ENCODE results near the gene LMF1.
"Not testable (repeated sequence)": the region's sequence is repeated elsewhere in the genome, so short reads cannot be mapped to it uniquely, and the experiment has no call there.

LMF1 gene

DNA sequence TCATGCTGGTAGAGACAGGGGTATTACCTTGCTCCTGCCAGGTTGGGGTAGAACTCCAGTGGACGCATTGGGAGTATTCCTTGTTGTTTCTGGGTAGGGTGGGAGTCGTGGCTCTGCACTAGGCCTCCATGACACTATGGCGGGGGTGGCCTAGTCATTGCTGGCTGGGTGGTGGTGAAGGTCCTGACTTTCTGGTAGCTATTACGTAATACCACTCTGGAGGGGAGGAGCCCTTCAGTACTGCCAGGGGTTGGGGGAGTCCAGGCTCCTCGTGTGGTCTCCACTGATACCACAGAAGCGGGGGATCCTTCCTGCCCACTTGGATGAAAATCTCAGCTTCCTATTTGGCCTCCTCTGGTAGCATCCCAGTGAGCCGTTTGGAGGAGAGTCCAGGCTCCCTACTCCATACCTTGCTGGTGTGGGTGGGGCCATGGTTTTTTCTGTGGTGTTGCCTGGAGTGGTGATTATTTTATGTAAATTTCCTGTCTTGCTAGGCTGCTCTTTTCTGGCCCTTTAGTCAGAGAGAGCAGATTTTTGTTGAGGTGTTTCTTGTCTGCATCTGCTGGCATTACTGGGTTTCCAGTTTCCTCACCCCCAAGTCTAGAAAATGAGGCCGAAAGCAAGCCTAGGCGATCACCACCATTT is 104.4 kb downstream of the LMF1 start:
- no peak overlapping the region for H3K4me3 ChIP-seq (ENCODE audit: low read length)
- H3K27me3 ChIP-seq (ENCODE audit: insufficient read depth, low read length): no peaks in the 10 kb centered on the region
- H2AFZ ChIP-seq (ENCODE audit: low read depth, low read length): no peak overlapping the region
- H3K9me3 ChIP-seq (ENCODE audit: low read length): peaks cover 4% of the 10 kb centered on the region
- H3K36me3 ChIP-seq (ENCODE audit: insufficient read depth, low read length): peaks cover 3% of the 10 kb centered on the region
- no peaks in the 10 kb centered on the region for H3K4me1 ChIP-seq (ENCODE audit: insufficient read depth, low read length)

DNA sequence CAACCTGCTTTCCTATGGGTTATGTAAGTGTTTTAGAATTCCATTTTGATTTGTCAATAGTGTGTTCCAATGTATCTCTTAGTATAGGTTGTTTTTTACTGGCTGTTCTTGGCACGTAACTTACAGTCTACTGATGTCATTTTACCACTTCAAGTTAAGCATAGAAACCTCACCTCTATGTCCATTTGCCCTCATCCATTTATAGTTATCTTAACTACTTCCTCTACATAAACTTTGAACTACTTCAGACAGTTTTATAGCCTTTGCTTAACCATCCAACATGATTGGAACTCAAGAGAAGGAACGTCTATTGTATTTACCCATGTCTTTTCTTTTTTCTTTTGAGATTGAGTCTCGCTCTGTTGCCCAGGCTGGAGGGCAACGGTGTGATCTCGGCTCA is 105.8 kb downstream of the LMF1 start:
- H3K4me1 ChIP-seq (ENCODE audit: insufficient read depth, low read length): no peaks in the 10 kb centered on the region
- H3K9me3 ChIP-seq (ENCODE audit: low read length): peaks cover 6% of the 10 kb centered on the region
- no peak overlapping the region for H3K4me3 ChIP-seq (ENCODE audit: low read length)
- H3K36me3 ChIP-seq (ENCODE audit: insufficient read depth, low read length): no peaks in the 10 kb centered on the region
- H3K27me3 ChIP-seq (ENCODE audit: insufficient read depth, low read length): no peaks in the 10 kb centered on the region
- H2AFZ ChIP-seq (ENCODE audit: low read depth, low read length): no peak overlapping the region

DNA sequence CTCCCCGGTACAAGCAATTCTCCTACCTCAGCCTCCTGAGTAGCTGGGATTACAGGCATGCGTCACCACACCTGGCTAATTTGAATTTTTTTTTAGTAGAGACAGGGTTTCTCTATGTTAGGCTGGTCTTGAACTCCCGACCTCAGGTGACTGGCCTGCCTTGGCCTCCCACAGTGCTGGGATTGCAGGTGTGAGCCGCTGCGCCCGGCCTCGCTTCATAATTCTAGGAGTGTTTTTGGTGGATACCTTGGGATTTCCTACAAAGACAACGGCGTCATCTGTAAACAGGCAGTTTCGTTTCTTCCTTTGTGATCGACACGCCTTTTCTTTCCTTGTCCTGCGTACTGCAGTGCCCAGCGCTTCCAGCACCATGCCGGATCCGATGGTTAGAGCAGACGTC is 109.3 kb downstream of the LMF1 start:
- Histone ChIP-seq H2AFZ (ENCODE audit: low read depth, low read length) (no peak overlapping the region), H3K27me3 (ENCODE audit: insufficient read depth, low read length) (no peaks in the 10 kb centered on the region), H3K36me3 (ENCODE audit: insufficient read depth, low read length) (no peaks in the 10 kb centered on the region), H3K4me3 (ENCODE audit: low read length) (no peak overlapping the region), H3K9me3 (ENCODE audit: low read length) (peaks cover 18% of the 10 kb centered on the region), H3K4me1 (ENCODE audit: insufficient read depth, low read length) (no peaks in the 10 kb centered on the region)

DNA sequence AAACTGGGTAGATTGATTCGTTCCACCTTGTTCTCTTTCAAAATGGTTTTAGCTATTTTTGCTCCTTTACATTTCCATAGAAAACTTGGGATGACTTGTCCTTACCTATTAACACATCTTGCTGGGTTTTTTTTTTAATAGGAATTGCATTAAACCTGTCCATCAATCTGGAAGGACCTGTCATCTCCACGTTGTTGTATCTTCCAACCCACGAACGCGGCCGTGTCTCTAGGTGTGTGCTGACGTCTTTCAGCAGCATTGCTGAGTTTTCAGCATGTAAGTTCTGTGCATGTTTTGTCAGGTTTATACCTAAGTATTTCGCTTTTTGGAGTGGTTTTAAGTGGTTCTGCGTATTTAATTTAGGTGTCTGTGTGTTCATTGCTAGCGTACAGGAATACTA is 109.9 kb downstream of the LMF1 start:
- Histone ChIP-seq H3K4me1 (ENCODE audit: insufficient read depth, low read length) (no peaks in the 10 kb centered on the region), H3K9me3 (ENCODE audit: low read length) (peaks cover 20% of the 10 kb centered on the region), H3K27me3 (ENCODE audit: insufficient read depth, low read length) (no peaks in the 10 kb centered on the region), H2AFZ (ENCODE audit: low read depth, low read length) (no peak overlapping the region), H3K4me3 (ENCODE audit: low read length) (no peak overlapping the region), H3K36me3 (ENCODE audit: insufficient read depth, low read length) (no peaks in the 10 kb centered on the region)

DNA sequence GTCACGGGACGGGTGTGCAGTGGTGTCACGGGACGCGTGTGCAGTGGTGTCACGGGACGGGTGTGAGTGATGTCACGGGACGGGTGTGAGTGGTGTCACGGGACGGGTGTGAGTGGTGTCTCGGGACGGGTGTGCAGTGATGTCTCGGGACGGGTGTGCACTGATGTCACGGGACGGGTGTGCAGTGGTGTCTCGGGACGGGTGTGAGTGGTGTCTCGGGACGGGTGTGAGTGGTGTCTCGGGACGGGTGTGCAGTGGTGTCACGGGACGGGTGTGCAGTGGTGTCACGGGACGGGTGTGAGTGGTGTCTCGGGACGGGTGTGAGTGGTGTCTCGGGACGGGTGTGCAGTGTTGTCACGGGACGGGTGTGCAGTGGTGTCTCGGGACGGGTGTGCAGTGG is 111.8 kb downstream of the LMF1 start:
- not testable (repeated sequence) for H3K36me3 ChIP-seq (ENCODE audit: insufficient read depth, low read length); H3K4me3 ChIP-seq (ENCODE audit: low read length); H2AFZ ChIP-seq (ENCODE audit: low read depth, low read length); H3K27me3 ChIP-seq (ENCODE audit: insufficient read depth, low read length); H3K4me1 ChIP-seq (ENCODE audit: insufficient read depth, low read length)
- peaks cover 23% of the 10 kb centered on the region for H3K9me3 ChIP-seq (ENCODE audit: low read length)

DNA sequence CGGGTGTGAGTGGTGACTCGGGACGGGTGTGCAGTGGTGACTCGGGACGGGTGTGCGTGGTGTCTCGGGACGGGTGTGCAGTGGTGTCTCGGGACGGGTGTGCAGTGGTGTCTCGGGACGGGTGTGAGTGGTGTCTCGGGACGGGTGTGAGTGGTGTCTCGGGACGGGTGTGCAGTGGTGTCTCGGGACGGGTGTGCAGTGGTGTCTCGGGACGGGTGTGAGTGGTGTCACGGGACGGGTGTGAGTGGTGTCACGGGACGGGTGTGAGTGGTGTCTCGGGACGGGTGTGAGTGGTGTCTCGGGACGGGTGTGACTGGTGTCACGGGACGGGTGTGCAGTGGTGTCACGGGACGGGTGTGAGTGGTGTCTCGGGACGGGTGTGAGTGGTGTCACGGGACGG is 112.3 kb downstream of the LMF1 start:
- H3K36me3 ChIP-seq (ENCODE audit: insufficient read depth, low read length); H3K4me3 ChIP-seq (ENCODE audit: low read length); H3K27me3 ChIP-seq (ENCODE audit: insufficient read depth, low read length); H3K4me1 ChIP-seq (ENCODE audit: insufficient read depth, low read length); H2AFZ ChIP-seq (ENCODE audit: low read depth, low read length): not testable (repeated sequence)
- peaks cover 23% of the 10 kb centered on the region for H3K9me3 ChIP-seq (ENCODE audit: low read length)

DNA sequence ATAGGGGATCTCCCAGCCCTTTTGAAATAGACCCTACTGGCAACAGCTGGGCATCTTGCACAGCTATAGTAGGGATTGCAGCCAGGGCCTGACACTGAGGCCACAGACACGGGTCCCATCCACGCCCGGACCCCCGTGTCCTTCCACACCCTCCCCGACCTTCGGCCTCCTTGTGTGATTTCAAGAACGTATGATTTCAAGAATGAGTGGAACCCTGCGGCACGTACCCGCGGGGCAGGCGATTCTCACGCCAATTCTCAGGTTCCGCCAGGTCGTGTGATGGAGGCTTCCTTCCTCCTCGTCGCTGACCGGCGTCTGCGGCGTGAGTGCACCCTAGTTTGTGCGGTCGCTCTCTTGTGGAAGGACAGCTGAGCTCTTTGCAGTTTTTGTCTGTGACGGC is 114.0 kb downstream of the LMF1 start:
- H3K36me3 ChIP-seq (ENCODE audit: insufficient read depth, low read length): no peaks in the 10 kb centered on the region
- no peak overlapping the region for H3K4me3 ChIP-seq (ENCODE audit: low read length)
- peaks cover 23% of the 10 kb centered on the region for H3K9me3 ChIP-seq (ENCODE audit: low read length)
- no peak overlapping the region for H2AFZ ChIP-seq (ENCODE audit: low read depth, low read length)
- H3K4me1 ChIP-seq (ENCODE audit: insufficient read depth, low read length): no peaks in the 10 kb centered on the region
- no peaks in the 10 kb centered on the region for H3K27me3 ChIP-seq (ENCODE audit: insufficient read depth, low read length)

DNA sequence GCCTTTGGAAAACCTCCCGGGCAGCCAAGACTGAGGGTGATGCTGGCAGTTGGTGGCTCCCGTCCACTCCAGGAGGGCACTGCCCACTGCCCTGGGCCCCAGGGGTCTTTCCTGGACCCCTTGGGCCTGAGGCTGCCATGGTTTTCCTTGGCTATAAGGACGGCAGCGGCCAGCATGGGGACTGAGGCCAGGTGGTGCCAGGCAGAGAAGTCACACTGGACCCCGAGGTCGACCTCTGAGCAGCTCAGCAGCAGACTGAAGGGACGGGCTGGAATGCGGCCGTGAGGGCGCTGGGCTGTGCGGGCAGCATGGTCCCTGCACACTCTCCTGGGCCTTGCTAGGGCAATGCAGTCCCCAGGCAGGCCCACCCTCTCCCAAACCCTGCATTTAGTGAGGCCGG is 114.7 kb downstream of the LMF1 start:
- no peaks in the 10 kb centered on the region for H3K4me1 ChIP-seq (ENCODE audit: insufficient read depth, low read length)
- no peak overlapping the region for H3K4me3 ChIP-seq (ENCODE audit: low read length)
- H3K9me3 ChIP-seq (ENCODE audit: low read length): peaks cover 23% of the 10 kb centered on the region
- no peaks in the 10 kb centered on the region for H3K27me3 ChIP-seq (ENCODE audit: insufficient read depth, low read length)
- no peak overlapping the region for H2AFZ ChIP-seq (ENCODE audit: low read depth, low read length)
- H3K36me3 ChIP-seq (ENCODE audit: insufficient read depth, low read length): no peaks in the 10 kb centered on the region

DNA sequence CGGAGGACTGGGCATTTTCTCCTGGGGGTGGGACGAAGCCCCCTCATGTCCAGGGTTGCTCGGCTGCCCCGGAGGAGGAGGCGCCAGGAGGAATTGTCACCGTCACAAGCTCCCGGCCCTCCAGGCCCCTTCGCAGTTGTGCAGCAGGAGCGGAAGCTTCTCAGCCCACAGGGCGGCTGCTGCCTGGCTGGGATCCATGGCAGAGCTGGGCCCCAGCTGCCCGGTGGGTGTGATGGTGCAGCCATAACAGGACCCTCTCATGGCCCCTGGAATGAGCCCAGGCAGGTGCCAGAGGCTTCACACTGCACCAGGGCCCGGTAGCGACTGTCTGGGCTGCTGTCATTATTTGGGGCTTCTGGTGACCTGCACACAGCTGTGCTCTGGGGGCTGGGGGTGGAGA is 115.3 kb downstream of the LMF1 start:
- Histone ChIP-seq H3K4me3 (ENCODE audit: low read length) (no peak overlapping the region), H2AFZ (ENCODE audit: low read depth, low read length) (no peak overlapping the region), H3K9me3 (ENCODE audit: low read length) (peaks cover 26% of the 10 kb centered on the region)

DNA sequence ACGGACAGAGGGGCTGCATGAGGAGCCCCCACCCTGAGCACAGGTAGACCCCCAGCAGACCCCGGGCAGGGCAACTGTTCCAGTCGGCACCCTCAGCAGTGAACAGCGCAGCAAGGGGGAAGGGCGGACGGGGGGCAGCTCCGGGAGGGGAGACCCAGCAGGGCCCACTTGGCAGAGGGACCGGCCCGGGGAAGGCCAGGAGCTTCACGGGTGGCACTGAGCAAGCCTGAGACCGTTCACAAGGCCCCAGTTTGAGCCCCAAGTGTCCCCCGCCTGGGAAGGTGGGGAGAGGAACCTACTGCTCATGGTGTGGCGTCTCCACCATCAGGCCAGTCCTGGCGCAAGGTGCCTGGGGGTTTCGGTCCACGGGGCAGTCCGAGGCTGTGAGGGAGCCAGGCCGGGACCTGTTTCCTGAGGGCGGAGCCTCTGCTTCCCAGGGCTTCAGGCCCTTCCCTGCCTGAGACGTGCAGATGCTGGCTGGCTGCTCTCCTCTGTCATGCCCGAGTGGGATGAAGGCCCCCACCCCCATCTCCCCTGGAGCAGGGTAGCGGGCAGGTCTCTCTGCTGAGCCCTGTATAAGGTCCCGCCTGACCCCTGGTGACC is 115.9 kb downstream of the LMF1 start:
- Histone ChIP-seq H3K4me1 (ENCODE audit: insufficient read depth, low read length) (no peaks in the 10 kb centered on the region), H3K27me3 (ENCODE audit: insufficient read depth, low read length) (no peaks in the 10 kb centered on the region), H3K4me3 (ENCODE audit: low read length) (no peak overlapping the region), H3K36me3 (ENCODE audit: insufficient read depth, low read length) (no peaks in the 10 kb centered on the region), H2AFZ (ENCODE audit: low read depth, low read length) (no peak overlapping the region), H3K9me3 (ENCODE audit: low read length) (peaks cover 30% of the 10 kb centered on the region)

More for the DNA sequence above, 115.3 kb downstream of the LMF1 start:
- no peaks in the 10 kb centered on the region for H3K4me1 ChIP-seq (ENCODE audit: insufficient read depth, low read length)
- no peaks in the 10 kb centered on the region for H3K27me3 ChIP-seq (ENCODE audit: insufficient read depth, low read length)
- no peaks in the 10 kb centered on the region for H3K36me3 ChIP-seq (ENCODE audit: insufficient read depth, low read length)

DNA sequence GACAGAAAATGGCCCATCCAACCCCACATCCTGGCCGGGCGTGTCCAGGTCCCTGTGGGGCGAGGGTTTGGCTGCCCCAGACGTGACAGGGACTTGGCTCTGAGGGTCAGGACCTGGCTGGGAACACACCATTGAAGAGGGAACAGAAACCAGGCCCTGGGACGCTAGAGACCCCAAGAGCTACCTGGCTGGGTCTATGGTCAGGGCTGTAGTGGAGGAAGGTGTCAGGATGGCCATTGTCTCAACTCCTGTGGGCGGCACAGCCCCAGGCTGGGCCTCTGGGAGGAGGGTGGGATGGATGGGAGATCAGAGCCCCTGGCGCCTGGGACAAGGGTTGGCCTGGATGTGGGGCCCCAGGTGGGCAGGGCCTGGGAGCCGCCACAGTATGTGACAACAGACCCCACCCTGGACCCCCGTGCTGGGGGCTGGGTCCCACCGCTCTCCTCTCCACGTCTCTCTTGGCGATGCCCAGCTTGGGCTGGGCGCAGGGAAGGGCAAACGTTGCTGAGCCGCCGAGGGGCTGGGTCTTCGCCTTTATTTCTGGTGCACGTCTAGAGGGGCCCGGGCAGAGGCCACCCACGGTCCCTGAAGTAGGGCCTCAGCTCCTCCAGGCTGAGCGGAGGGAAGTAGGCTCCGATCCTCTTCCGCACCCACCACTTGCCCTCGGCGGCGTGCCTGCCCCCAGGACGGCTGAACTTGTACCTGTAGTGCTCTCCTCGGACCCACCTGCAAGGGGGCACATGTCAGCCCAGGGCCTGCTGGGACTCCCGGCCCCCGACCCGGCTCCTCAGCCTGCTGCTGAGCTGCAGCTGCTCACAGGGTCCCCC is 116.6 kb downstream of the LMF1 start:
- H3K4me1 ChIP-seq (ENCODE audit: insufficient read depth, low read length): no peaks in the 10 kb centered on the region
- H3K36me3 ChIP-seq (ENCODE audit: insufficient read depth, low read length): no peaks in the 10 kb centered on the region
- no peak overlapping the region for H2AFZ ChIP-seq (ENCODE audit: low read depth, low read length)
- H3K27me3 ChIP-seq (ENCODE audit: insufficient read depth, low read length): no peaks in the 10 kb centered on the region
- peaks cover 28% of the 10 kb centered on the region for H3K9me3 ChIP-seq (ENCODE audit: low read length)
- no peak overlapping the region for H3K4me3 ChIP-seq (ENCODE audit: low read length)

DNA sequence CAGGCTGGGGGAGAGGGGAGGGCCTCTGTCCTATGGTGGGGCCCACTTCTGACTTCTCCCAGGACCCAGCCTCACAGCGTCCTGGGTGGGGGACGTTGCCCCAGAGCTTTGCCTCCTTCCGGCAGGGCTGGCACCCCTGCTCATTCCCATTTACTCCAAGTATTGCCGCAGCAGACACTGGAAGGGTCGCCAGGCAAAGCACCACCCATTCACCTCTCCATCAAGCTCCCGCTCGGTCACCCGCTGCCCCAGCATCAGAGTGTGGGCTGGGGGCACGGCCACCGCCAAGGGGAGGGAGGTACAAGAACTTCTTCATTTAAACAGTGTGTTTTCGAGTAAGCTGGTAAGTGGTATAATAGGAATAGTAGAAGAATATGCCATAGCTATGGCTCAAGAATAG is 117.5 kb downstream of the LMF1 start:
- H3K9me3 ChIP-seq (ENCODE audit: low read length): peaks cover 34% of the 10 kb centered on the region
- H3K4me1 ChIP-seq (ENCODE audit: insufficient read depth, low read length): no peaks in the 10 kb centered on the region
- H3K4me3 ChIP-seq (ENCODE audit: low read length): no peak overlapping the region
- no peak overlapping the region for H2AFZ ChIP-seq (ENCODE audit: low read depth, low read length)
- H3K36me3 ChIP-seq (ENCODE audit: insufficient read depth, low read length): no peaks in the 10 kb centered on the region
- no peaks in the 10 kb centered on the region for H3K27me3 ChIP-seq (ENCODE audit: insufficient read depth, low read length)

DNA sequence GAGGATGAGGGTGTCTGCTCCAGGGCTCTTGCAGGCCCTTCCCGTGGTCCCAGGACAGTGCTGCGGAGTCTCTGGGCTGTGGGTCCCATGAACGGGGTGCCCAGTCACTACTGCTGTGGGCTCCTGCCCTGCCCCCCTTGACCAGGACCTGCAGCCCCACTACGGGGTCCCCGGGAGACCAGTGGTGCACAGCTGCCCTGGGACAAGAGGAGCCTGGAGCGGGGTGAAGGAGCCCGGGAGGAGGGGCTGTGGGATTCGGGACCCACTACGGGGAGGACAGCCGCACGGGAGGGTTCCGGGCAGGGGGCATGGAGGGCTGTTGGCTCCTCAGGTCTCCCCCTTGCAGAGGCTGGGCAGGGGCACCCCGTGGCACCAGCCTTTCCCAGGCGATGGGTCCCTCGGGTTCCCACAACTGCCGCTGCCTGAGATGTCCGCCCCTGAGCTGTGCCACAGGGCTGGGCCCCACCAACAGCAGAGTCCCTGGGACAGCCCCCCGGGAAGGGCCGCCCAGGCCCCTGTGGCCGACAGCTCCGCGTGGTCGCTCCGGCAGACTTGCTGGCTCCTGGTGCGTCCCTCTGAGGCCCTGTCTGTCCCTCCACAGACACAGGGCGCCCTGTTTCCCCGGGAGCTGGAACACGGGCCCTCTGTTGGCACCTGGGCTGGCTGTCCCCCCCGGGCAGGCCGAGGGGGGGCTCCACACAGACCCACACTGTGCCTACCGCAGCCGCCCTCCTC is 118.2 kb downstream of the LMF1 start:
- Histone ChIP-seq H3K4me3 (ENCODE audit: low read length) (no peak overlapping the region), H3K9me3 (ENCODE audit: low read length) (peaks cover 37% of the 10 kb centered on the region), H3K27me3 (ENCODE audit: insufficient read depth, low read length) (no peaks in the 10 kb centered on the region), H3K4me1 (ENCODE audit: insufficient read depth, low read length) (no peaks in the 10 kb centered on the region), H2AFZ (ENCODE audit: low read depth, low read length) (no peak overlapping the region), H3K36me3 (ENCODE audit: insufficient read depth, low read length) (no peaks in the 10 kb centered on the region)
